ENCODE results near the gene ASIP. TPM values are rescaled to one million over a fixed set of nuclear protein-coding genes. Genes with fewer than 3 reads are reported as not detected.

The ASIP gene
- total and polyA plus RNA-seq, 4 donors = 0.39 to 0.62 TPM; not detected in 2

- no peak for TF ChIP-seq HNF4A (conservative IDR thresholded peaks at IDR 0.05)
- no peak for TF ChIP-seq SP1 (IDR thresholded peaks at IDR 0.05)
- TF ChIP-seq FOXA2 (IDR thresholded peaks at IDR 0.05) = no peak
- TF ChIP-seq, protein P1, sequence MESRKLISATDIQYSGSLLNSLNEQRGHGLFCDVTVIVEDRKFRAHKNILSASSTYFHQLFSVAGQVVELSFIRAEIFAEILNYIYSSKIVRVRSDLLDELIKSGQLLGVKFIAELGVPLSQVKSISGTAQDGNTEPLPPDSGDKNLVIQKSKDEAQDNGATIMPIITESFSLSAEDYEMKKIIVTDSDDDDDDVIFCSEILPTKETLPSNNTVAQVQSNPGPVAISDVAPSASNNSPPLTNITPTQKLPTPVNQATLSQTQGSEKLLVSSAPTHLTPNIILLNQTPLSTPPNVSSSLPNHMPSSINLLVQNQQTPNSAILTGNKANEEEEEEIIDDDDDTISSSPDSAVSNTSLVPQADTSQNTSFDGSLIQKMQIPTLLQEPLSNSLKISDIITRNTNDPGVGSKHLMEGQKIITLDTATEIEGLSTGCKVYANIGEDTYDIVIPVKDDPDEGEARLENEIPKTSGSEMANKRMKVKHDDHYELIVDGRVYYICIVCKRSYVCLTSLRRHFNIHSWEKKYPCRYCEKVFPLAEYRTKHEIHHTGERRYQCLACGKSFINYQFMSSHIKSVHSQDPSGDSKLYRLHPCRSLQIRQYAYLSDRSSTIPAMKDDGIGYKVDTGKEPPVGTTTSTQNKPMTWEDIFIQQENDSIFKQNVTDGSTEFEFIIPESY (IDR thresholded peaks at IDR 0.05) = no peak
- TF ChIP-seq TAF1 (conservative IDR thresholded peaks at IDR 0.05) = no peak
- no peak for TF ChIP-seq YY1 (IDR thresholded peaks at IDR 0.05)
- TF ChIP-seq HNF4G (IDR thresholded peaks at IDR 0.05) = no peak
- Histone ChIP-seq H3K4me1 (ENCODE audit: control insufficient read depth in 4 of 4, insufficient read depth in 4 of 4, low read length in 3 of 4) (peaks cover 13 to 42% (median 33%) of the 10 kb centered on the region in 4 donors), H3K27ac (ENCODE audit: low read depth in 1 of 2, low read length in 2 of 2) (peak overlapping the region; percentile 87 to 95), H3K27me3 (ENCODE audit: control insufficient read depth in 4 of 4, insufficient read depth in 4 of 4, low read length in 3 of 4) (no peaks in the 10 kb centered on the region), H3K4me3 (ENCODE audit: low read depth in 1 of 3, low read length in 3 of 3) (peak overlapping the region; percentile 70 to 98 (median 91)), H3K36me3 (ENCODE audit: control insufficient read depth in 4 of 4, insufficient read depth in 3 of 4, low read depth in 1 of 4, low read length in 3 of 4) (no peaks in the 10 kb centered on the region), H3K9ac (ENCODE audit: low read depth in 1 of 2, low read length in 2 of 2) (peak overlapping the region; percentile 94 to 96), H3K9me3 (ENCODE audit: control insufficient read depth in 4 of 4, low read length in 3 of 4) (no peaks in the 10 kb centered on the region)
- WGBS = 22% methylated on average over 9 of the region's 9 CpGs
- DNase-seq (ENCODE audit: low spot score) = no peak
These were observed 61.1 kb downstream of the ASIP start for GRCh38 chr20:34302312-34302722.

DNA sequence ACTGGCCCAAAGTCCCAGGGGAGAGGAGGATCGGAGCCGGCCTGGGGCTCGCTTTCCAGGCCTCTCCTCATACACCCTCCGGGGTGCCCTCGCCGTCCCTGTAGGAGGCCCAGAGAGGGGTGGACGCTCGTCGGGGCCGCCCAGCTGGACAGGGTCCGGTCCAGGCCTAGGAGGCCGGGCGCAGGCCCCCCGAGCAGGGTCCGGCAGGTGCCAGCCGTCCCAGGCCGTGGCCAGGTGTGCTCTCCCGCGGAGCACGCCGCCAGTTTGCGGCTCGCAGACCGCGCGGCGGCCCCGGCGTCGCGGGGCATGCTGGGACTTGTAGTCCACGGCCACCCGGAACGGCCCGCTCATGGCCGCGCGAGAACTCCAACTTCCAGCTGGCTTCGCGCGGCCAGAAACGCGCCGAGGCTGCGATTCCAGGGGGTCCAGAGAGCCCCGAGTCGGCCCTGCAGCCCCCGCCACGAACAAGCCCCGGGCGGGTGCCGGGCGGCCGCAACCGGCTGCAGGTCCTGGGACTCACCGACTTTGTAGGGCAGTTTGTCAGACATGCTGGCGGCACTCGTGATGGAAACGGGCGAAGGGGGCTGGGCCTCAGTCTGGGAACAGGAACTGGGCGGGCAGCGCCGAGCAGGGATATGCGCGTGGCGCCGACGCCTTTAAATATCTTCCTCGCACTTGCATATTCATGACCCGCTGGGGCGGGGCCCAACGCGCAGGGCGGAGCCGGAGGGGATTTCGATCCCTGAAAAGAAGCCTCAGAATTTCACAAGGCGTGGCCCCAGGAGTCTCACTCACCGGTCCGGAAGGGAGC lies 61.7 kb downstream of the ASIP start, which contains the start of gene AHCY:
Gene AHCY, minus strand, starts transcription at position 633 of the 811 bp plus-strand sequence. Its CDS starts 85 bp downstream, at position 548.
- H3K4me1 ChIP-seq (ENCODE audit: control insufficient read depth in 4 of 4, insufficient read depth in 4 of 4, low read length in 3 of 4) = peaks cover 12 to 42% (median 33%) of the 10 kb centered on the region in 4 donors

More for the DNA sequence above, 61.7 kb downstream of the ASIP start, which contains the start of gene AHCY:
- TF ChIP-seq RAD21 (IDR thresholded peaks at IDR 0.05) (peak in 1 of 2 donors; percentile 24), MAX (IDR thresholded peaks at IDR 0.05) (no peak), SP1 (IDR thresholded peaks at IDR 0.05) (peak; percentile 59), YY1 (IDR thresholded peaks at IDR 0.05) (peak; percentile 90), RXRA (IDR thresholded peaks at IDR 0.05) (peak; percentile 18 to 38), GABPA (IDR thresholded peaks at IDR 0.05 in 1 of 2, conservative IDR thresholded peaks at IDR 0.05 in 1 of 2) (peak in 1 of 2 donors; percentile 67), REST (IDR thresholded peaks at IDR 0.05) (peak; percentile 87), EGR1 (IDR thresholded peaks at IDR 0.05; ENCODE audit: low read depth in 2 of 2) (no peak), HNF4G (IDR thresholded peaks at IDR 0.05) (no peak), FOXA2 (IDR thresholded peaks at IDR 0.05) (no peak), NR2F2 (IDR thresholded peaks at IDR 0.05) (no peak), TAF1 (conservative IDR thresholded peaks at IDR 0.05) (no peak), HNF4A (conservative IDR thresholded peaks at IDR 0.05) (peak; percentile 12 to 33), JUND (IDR thresholded peaks at IDR 0.05) (no peak), FOXA1 (IDR thresholded peaks at IDR 0.05) (no peak), CTCF (IDR thresholded peaks at IDR 0.05; ENCODE audit: low read depth, low read length, missing input control) (no peak)
- TF ChIP-seq, protein P2, sequence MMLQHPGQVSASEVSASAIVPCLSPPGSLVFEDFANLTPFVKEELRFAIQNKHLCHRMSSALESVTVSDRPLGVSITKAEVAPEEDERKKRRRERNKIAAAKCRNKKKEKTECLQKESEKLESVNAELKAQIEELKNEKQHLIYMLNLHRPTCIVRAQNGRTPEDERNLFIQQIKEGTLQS (IDR thresholded peaks at IDR 0.05) = no peak
- TF ChIP-seq, protein P1 (IDR thresholded peaks at IDR 0.05) = peak; percentile 84
- H3K27ac ChIP-seq (ENCODE audit: low read depth in 1 of 2, low read length in 2 of 2) = peak within 1 kb of the TSS; percentile 87 to 95
- WGBS = under 1% methylated on average over 79 of the region's 79 CpGs
- H3K36me3 ChIP-seq (ENCODE audit: control insufficient read depth in 4 of 4, insufficient read depth in 3 of 4, low read depth in 1 of 4, low read length in 3 of 4) = no peaks in the 10 kb centered on the region
- no peaks in the 10 kb centered on the region for H3K27me3 ChIP-seq (ENCODE audit: control insufficient read depth in 4 of 4, insufficient read depth in 4 of 4, low read length in 3 of 4)
- peak within 1 kb of the TSS; percentile 70 to 98 (median 91) for H3K4me3 ChIP-seq (ENCODE audit: low read depth in 1 of 3, low read length in 3 of 3)
- no peaks in the 10 kb centered on the region for H3K9me3 ChIP-seq (ENCODE audit: control insufficient read depth in 4 of 4, low read length in 3 of 4)
- H3K9ac ChIP-seq (ENCODE audit: low read depth in 1 of 2, low read length in 2 of 2) = peak within 1 kb of the TSS; percentile 94 to 96
- peak; percentile 92 for DNase-seq (ENCODE audit: low spot score)
